Measurements from ENCODE around the gene CPTP.

DNA sequence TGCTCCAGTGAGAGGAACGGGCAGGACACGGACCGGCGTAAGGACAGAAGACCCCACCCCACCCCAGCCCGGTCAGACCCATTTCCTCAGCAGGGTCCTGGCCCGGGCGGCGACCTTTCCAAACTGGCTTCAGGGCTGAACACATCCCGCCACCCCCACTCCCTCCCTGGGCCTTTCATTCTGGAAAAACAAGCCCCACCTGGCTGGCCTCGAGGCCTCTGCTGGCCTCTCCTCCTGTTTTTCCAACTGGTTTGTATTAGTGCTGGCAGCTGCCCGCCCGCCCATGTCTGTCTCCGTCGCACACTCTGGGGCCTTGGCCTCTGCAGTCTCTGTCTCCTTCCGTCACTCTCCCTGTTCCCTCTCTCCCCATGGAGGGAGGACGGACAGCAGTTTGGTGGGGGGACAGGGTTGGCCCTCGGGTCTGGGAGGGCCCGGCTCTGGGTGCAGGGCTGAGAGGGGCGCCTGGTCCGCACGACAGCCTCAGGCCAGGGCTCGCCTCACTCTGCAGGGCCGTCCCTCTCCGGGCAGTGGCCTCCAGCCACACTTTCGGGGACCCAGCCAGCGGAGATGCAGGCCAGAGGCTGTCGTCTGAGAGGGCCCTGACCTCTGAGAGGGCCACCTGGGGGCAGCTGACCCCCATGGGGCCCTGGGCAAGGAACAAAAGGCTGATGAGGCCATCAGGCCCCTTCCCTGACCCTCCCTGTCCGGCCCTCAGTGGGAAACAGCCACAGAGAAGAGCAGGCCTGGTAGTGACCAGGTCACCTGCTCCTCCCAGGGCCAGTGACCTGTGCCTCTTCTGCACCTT, 35.3 kb downstream of the CPTP start:
- TF ChIP-seq, protein P1, sequence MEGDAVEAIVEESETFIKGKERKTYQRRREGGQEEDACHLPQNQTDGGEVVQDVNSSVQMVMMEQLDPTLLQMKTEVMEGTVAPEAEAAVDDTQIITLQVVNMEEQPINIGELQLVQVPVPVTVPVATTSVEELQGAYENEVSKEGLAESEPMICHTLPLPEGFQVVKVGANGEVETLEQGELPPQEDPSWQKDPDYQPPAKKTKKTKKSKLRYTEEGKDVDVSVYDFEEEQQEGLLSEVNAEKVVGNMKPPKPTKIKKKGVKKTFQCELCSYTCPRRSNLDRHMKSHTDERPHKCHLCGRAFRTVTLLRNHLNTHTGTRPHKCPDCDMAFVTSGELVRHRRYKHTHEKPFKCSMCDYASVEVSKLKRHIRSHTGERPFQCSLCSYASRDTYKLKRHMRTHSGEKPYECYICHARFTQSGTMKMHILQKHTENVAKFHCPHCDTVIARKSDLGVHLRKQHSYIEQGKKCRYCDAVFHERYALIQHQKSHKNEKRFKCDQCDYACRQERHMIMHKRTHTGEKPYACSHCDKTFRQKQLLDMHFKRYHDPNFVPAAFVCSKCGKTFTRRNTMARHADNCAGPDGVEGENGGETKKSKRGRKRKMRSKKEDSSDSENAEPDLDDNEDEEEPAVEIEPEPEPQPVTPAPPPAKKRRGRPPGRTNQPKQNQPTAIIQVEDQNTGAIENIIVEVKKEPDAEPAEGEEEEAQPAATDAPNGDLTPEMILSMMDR (conservative IDR thresholded peaks at IDR 0.05; ENCODE audit: low read length): no peak
- TF ChIP-seq EZH2phosphoT487 (IDR thresholded peaks at IDR 0.05; ENCODE audit: borderline replicate concordance): no peak
